Right cardiac atrium (tissue), 5 donors: ENCODE results near the gene DHRS13. TPM values are rescaled to one million over a fixed set of nuclear protein-coding genes. Genes with fewer than 3 reads are reported as not detected.
A peak's percentile ranks its signal among the peaks of the same experiment; 100 is the strongest.
"Not testable (repeated sequence)": the region's sequence is repeated elsewhere in the genome, so short reads cannot be mapped to it uniquely, and the experiment has no call there.

Experiments
- ATAC-seq, 2 donors: fragments of 200-7000 bp; cut with Tn5 transposase; one replicate each; pipeline versions ENCODE4 v1.8.0 to v1.9.1; 2020; ENCODE audit warnings: moderate library complexity in 2 of 2, mild to moderate bottlenecking in 1 of 2
- DNase-seq, 3 donors: peaks; one replicate each; pipeline ENCODE4 v3.0.0-alpha.2; 2020
- H3K27ac ChIP-seq: one replicate; pipeline ENCODE4 v1.5.1; 2013; ENCODE audit warnings: mild to moderate bottlenecking, low read length, control low read depth, moderate library complexity
- H3K27me3 ChIP-seq: one replicate; pipeline ENCODE4 v1.6.1; 2013; ENCODE audit not compliant: control insufficient read depth, insufficient read depth
- H3K4me1 ChIP-seq: one replicate; pipeline ENCODE4 v1.6.1; 2013; ENCODE audit warnings: low read length; ENCODE audit not compliant: control insufficient read depth, insufficient read depth
- H3K4me3 ChIP-seq: one replicate; pipeline ENCODE4 v1.5.1; 2013; ENCODE audit warnings: low read length, control low read depth
- H3K9me3 ChIP-seq: one replicate; pipeline ENCODE4 v1.6.1; 2013; ENCODE audit warnings: low read length; ENCODE audit not compliant: control insufficient read depth
- WGBS: extraction: QIAGEN DNeasy Blood & Tissue Kit; methylation state at CpG from one replicate; pipeline ENCODE4 v1.1.7; 2013; 5-methylcytosine and 5-hydroxymethylcytosine counted together
- intact Hi-C, 4 donors: fragments of 100-400 bp; cut with DNase I; formaldehyde crosslinking; loops; one replicate each; pipeline versions ENCODE4 v1.11.0 to v1.14.0; 2022 to 2023
- polyA plus RNA-seq: library from polyadenylated mRNA; stranded (reverse); fragments of 200-250 nt; gene quantifications from one replicate; pipeline ENCODE4 v1.2.3, GENCODE V29; 2013
- total RNA-seq, 4 donors: library from RNA; stranded (reverse); fragmentation: NEBNext Ultra II Directional; extraction: Animal tissue kit (Norgen Biotek cat#: 25700); gene quantifications; one replicate each; pipeline ENCODE4 v1.2.1, GENCODE V29; 2021
- donor health status: healthy with polysubstance abuse.
- donor health status: DM: no; HTN: yes; CAD: no.
- donor health status: DM: no; HTN: no; CAD: no.
- donor health status: DM: no; HTN: yes; CAD: no; lungs with severe emphysema.
- donor health status: DM: yes; HTN: yes; CAD: no.

The DHRS13 gene
- total and polyA plus RNA-seq, 5 donors, result 2.1 to 3.3 (median 2.3) TPM

DNA sequence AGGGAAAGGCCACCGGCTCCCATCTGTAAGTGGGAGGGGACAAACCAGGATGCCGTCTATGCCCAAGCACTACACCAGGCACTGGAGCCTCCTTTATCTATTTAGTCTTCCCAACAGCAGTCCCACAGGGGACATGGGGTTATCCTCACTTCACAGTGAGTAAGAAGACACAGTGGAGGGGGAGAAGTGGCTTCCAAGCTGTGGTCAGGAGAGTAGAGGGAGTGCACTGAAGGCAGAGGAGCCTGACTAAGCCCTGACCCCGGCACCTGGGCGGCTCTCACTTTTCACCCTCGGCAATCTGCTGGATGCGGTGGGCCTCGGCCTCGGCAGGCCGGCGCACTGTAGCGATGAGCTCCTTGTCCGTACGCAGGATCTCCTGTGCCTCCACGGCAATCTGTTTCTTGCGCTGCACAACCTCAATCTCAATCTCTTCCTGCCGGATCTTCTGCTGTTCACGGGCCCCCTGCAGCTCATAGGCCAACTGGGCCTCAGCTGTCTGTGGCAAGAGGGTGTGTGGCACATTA is 21.3 kb downstream of the DHRS13 start:
- no peak for ATAC-seq
- no peak for DNase-seq
- no peaks in the 10 kb centered on the region for H3K27me3 ChIP-seq
- no peak overlapping the region for H3K4me3 ChIP-seq
- H3K4me1 ChIP-seq, result no peaks in the 10 kb centered on the region
- no peak overlapping the region for H3K27ac ChIP-seq
- 94% methylated on average over 17 of the region's 17 CpGs for WGBS
- H3K9me3 ChIP-seq, result no peaks in the 10 kb centered on the region
- intact Hi-C loops, result no loop called here

- no peak for DNase-seq
- H3K4me3 ChIP-seq, result no peak overlapping the region
- ATAC-seq, result no peak
- H3K27me3 ChIP-seq, result no peaks in the 10 kb centered on the region
- H3K9me3 ChIP-seq, result no peaks in the 10 kb centered on the region
- H3K27ac ChIP-seq, result no peak overlapping the region
- H3K4me1 ChIP-seq, result no peaks in the 10 kb centered on the region
- WGBS, result 86% methylated on average over 10 of the region's 10 CpGs
- intact Hi-C loops, result no loop called here
Measured at GRCh38 chr17:28880572-28880945, 22.3 kb downstream of the DHRS13 start.

DNA sequence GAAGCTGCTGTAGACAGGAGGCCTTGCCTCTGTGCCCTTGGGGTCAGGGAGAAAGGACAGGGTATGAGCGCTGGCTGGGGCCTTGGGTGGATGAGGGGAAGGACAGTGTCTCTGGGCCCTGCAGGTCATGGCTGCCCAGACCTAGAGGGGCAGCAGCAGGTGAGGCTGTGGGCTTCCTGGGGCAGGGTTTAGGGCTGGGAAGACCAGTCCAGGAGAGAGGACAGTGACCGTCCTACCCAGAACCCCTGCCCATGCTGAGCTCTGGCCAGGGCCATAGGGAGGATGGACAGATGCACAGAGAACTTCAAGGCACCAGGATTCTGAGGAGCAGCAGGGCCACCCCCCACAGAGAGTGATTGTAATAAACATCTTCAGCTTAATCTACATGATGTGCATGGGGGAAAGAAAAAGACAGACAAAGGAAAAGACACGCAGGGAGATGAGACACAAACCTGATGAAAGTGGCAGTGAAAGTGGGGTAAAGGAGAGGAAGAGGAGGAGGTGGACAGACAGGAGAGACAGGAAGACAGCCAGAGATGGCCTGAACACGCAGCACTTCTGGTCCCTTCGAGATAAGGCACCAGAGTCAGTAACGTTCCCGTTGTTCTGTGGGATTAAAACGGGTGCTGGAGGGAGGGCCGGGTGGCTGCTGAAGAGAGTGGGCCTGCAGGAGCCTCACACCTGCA is 22.9 kb downstream of the DHRS13 start:
- ATAC-seq, result no peak
- no peak overlapping the region for H3K27ac ChIP-seq
- H3K27me3 ChIP-seq, result no peaks in the 10 kb centered on the region
- H3K4me1 ChIP-seq, result no peaks in the 10 kb centered on the region
- no peaks in the 10 kb centered on the region for H3K9me3 ChIP-seq
- 72% methylated on average over 9 of the region's 9 CpGs for WGBS
- no peak for DNase-seq
- intact Hi-C loops, result no loop called here
- no peak overlapping the region for H3K4me3 ChIP-seq

GRCh38 chr17:28878981-28879380 is 23.9 kb downstream of the DHRS13 start:
- ATAC-seq, result no peak
- Histone ChIP-seq H3K9me3 (no peaks in the 10 kb centered on the region), H3K27ac (no peak overlapping the region), H3K4me1 (no peaks in the 10 kb centered on the region), H3K4me3 (no peak overlapping the region), H3K27me3 (no peaks in the 10 kb centered on the region)
- intact Hi-C loops, result no loop called here
- no peak for DNase-seq
- 75% methylated on average over 4 of the region's 4 CpGs for WGBS

GRCh38 chr17:28878158-28878910 is 24.5 kb downstream of the DHRS13 start:
- Histone ChIP-seq H3K4me3 (no peak overlapping the region), H3K27me3 (no peaks in the 10 kb centered on the region), H3K4me1 (no peaks in the 10 kb centered on the region), H3K9me3 (no peaks in the 10 kb centered on the region), H3K27ac (no peak overlapping the region)
- ATAC-seq (no peak), DNase-seq (no peak)
- intact Hi-C loops, result no loop called here
- 86% methylated on average over 2 of the region's 2 CpGs for WGBS

DNA sequence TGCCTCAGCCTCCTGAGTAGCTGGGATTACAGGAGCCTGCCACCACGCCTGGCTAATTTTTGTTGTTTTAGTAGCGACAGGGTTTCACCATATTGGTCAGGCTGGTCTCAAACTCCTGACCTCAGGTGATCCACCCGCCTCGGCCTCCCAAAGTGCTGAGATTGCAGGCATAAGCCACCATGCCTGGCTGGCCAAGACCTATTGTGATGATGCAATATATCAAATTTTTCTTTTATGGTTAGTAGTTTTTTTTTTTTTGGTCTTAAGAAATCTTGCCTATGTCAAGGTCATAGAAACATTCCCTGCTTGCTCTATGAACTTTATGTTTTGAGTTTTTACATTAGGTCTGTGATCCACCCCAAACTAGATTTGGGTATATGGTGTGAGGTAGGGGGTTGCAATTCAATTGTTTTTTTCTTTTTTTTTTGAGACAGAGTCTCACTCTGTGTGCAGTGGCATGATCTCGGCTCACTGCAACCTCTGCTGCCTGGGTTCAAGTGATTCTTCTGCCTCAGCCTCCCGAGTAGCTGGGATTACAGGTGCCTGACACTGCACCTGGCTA is 25.6 kb downstream of the DHRS13 start:
- H3K4me1 ChIP-seq, H3K27me3 ChIP-seq, H3K27ac ChIP-seq, H3K4me3 ChIP-seq, intact Hi-C loops, H3K9me3 ChIP-seq, DNase-seq, ATAC-seq: not testable (repeated sequence)
- WGBS, result 97% methylated on average over 6 of the region's 6 CpGs

DNA sequence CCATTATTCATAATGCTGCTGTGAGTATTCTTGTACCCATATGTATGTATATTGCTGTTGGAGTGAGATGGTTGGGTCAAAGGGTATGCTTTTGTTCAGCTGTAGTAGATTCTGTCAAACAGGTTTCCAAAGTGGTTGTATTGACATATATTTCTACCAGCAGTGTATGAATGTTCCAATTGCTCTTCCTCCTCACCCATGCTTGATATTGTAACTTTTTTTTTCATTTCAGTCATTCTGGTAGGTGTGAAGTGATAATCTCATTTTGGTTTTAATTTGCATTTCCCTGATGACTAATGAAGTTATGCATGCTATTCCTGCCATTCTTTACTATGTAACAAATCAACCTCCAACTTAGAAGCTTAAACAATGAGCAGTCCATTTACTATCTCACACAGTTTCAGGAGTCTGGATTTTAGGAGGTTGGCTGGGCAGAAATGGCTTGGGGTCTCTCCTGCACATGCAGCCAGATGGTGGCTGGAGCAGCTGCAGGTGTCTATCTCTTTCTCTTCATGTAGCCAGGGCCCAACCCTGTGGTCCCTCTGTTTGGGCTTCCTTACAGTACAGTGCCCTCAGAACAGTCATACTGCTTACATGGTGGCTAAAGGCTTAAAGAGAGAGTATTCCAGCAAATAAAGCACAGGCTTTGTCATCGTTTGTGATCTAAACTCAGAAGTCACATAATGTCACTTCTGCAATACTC is 26.9 kb downstream of the DHRS13 start:
- Histone ChIP-seq H3K4me1 (no peaks in the 10 kb centered on the region), H3K27ac (no peak overlapping the region), H3K9me3 (no peaks in the 10 kb centered on the region), H3K4me3 (no peak overlapping the region), H3K27me3 (no peaks in the 10 kb centered on the region)
- ATAC-seq (no peak), DNase-seq (no peak)
- intact Hi-C loops, result no loop called here
- whole genome bisulfite sequencing, result 56% methylated on average over 1 of the region's 1 CpG

DNA sequence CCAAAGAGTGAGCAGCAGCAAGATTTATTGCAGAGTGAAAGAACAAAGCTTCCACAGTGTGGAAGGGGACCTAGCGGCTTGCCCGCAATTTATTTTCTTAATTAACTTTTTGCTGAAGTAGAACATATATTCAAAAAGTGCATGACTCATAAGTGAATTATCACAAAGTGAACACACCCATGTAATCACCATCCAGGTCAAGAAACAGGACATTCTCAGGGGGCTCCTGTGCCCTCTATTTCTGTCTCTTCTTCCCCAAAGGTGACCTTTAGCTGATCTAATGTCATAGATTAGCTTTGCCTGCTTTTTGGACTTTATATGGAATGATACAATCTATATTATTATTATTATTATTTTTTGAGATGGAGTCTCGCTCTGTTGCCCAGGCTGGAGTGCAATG is 28.1 kb downstream of the DHRS13 start:
- Histone ChIP-seq H3K9me3 (no peaks in the 10 kb centered on the region), H3K27ac (no peak overlapping the region), H3K4me1 (no peaks in the 10 kb centered on the region), H3K27me3 (no peaks in the 10 kb centered on the region), H3K4me3 (no peak overlapping the region)
- intact Hi-C loops, result no loop called here
- no peak for ATAC-seq
- DNase-seq, result no peak
- 81% methylated on average over 3 of the region's 3 CpGs for WGBS

GRCh38 chr17:28873839-28874238 is 29.0 kb downstream of the DHRS13 start:
- Histone ChIP-seq H3K9me3 (no peaks in the 10 kb centered on the region), H3K4me1 (no peaks in the 10 kb centered on the region), H3K4me3 (no peak overlapping the region), H3K27me3 (no peaks in the 10 kb centered on the region), H3K27ac (no peak overlapping the region)
- ATAC-seq (no peak), DNase-seq (no peak)
- intact Hi-C loops, result no loop called here
- WGBS, result 91% methylated on average over 7 of the region's 7 CpGs

- peak; percentile 26 to 58 for ATAC-seq
- intact Hi-C loops, result no loop called here
- Histone ChIP-seq H3K4me3 (no peak overlapping the region), H3K27ac (no peak overlapping the region), H3K27me3 (no peaks in the 10 kb centered on the region), H3K4me1 (no peaks in the 10 kb centered on the region), H3K9me3 (no peaks in the 10 kb centered on the region)
- WGBS, result 77% methylated on average over 6 of the region's 6 CpGs
- DNase-seq, result no peak
Measured at GRCh38 chr17:28871056-28871579, 31.8 kb downstream of the DHRS13 start.

GRCh38 chr17:28867276-28867675 is 35.6 kb downstream of the DHRS13 start:
- H3K27ac ChIP-seq, result no peak overlapping the region
- no peak for ATAC-seq
- H3K4me3 ChIP-seq, result no peak overlapping the region
- H3K9me3 ChIP-seq, result no peaks in the 10 kb centered on the region
- DNase-seq, result no peak
- 85% methylated on average over 7 of the region's 7 CpGs for WGBS
- H3K27me3 ChIP-seq, result no peaks in the 10 kb centered on the region
- intact Hi-C loops, result no loop called here
- H3K4me1 ChIP-seq, result no peaks in the 10 kb centered on the region
